DND-41 (cell line): ENCODE measurements around the gene MOB3B.

Experiments
- EZH2 ChIP-seq: IDR thresholded peaks from 3 replicates; pipeline ENCODE4 v1.6.1; 2012; ENCODE audit warnings: borderline replicate concordance, low read depth, mild to moderate bottlenecking, moderate library complexity, low read length, inconsistent platforms; ENCODE audit not compliant: severe bottlenecking
- TF ChIP-seq, protein P1 (sequence below): IDR thresholded peaks from 2 replicates; pipeline ENCODE4 v1.5.1; 2012; ENCODE audit warnings: borderline replicate concordance, low read length, moderate library complexity, mild to moderate bottlenecking; ENCODE audit not compliant: poor library complexity, severe bottlenecking; ENCODE audit errors: extremely low read depth

- TF ChIP-seq, protein P1, sequence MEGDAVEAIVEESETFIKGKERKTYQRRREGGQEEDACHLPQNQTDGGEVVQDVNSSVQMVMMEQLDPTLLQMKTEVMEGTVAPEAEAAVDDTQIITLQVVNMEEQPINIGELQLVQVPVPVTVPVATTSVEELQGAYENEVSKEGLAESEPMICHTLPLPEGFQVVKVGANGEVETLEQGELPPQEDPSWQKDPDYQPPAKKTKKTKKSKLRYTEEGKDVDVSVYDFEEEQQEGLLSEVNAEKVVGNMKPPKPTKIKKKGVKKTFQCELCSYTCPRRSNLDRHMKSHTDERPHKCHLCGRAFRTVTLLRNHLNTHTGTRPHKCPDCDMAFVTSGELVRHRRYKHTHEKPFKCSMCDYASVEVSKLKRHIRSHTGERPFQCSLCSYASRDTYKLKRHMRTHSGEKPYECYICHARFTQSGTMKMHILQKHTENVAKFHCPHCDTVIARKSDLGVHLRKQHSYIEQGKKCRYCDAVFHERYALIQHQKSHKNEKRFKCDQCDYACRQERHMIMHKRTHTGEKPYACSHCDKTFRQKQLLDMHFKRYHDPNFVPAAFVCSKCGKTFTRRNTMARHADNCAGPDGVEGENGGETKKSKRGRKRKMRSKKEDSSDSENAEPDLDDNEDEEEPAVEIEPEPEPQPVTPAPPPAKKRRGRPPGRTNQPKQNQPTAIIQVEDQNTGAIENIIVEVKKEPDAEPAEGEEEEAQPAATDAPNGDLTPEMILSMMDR, result no peak
- no peak for TF ChIP-seq EZH2
Observed at GRCh38 chr9:27427272-27427643, 102.4 kb downstream of the MOB3B start.
